Endothelial cell of umbilical vein (primary cell): ENCODE data around the gene RPL39. TPM values are rescaled to one million over a fixed set of nuclear protein-coding genes. Genes with fewer than 3 reads are reported as not detected.

Experiments used
- BruUV-seq: library from RNA; stranded (reverse); fragments of 400-500 nt; replicated peaks from 2 replicates; lab custom pipeline; 2021; lab: Mats Ljungman, UMichigan
- CTCF ChIA-PET: fragments of 300-600, 350-600 bp; sonication (Branson Sonifier 250); formaldehyde crosslinking; loops from one replicate; lab custom pipeline; 2021; ENCODE audit warnings: antibody characterized with exemption, inconsistent platforms; lab: Charles Lee
- POLR2A ChIA-PET: fragments of 300-600, 350-600 bp; sonication (Branson Sonifier 250); formaldehyde crosslinking; loops from one replicate; lab custom pipeline; 2021; ENCODE audit warnings: antibody characterized with exemption, inconsistent platforms; lab: Charles Lee
- DNase-seq: peaks from one replicate; pipeline ENCODE4 v3.0.0-alpha.2; 2011; ENCODE audit warnings: low read depth, low spot score
- FAIRE-seq: peaks from 2 replicates; lab custom pipeline; 2011; peaks lifted over from hg19 to GRCh38; lab: Jason Lieb, UNC
- H2AFZ ChIP-seq: 2 replicates; pipeline ENCODE4 v1.6.0; 2012; ENCODE audit warnings: low read depth, low read length, control low read depth, inconsistent platforms
- H3K27ac ChIP-seq: 2 replicates; pipeline ENCODE4 v1.5.1; 2011; ENCODE audit warnings: low read depth, mild to moderate bottlenecking, control low read depth, low read length, moderate library complexity; ENCODE audit not compliant: insufficient read depth
- H3K27me3 ChIP-seq, 2 experiments: 2 replicates each; pipeline versions ENCODE4 v1.6.0 to v1.6.1; 2011; ENCODE audit warnings: low read length in 2 of 2, mixed read lengths in 1 of 2; ENCODE audit not compliant: control insufficient read depth in 2 of 2, insufficient read depth in 2 of 2
- H3K36me3 ChIP-seq, 2 experiments: 2 replicates in 1 of 2; 3 replicates in 1 of 2; pipeline ENCODE4 v1.5.1; 2011; ENCODE audit warnings: low read length in 2 of 2, mild to moderate bottlenecking in 1 of 2, moderate library complexity in 1 of 2; ENCODE audit not compliant: control insufficient read depth in 2 of 2, insufficient read depth in 2 of 2; ENCODE audit errors: extremely low read depth in 1 of 2
- H3K4me1 ChIP-seq: 3 replicates; pipeline ENCODE4 v1.5.1; 2011; ENCODE audit warnings: mild to moderate bottlenecking, low read length; ENCODE audit not compliant: control insufficient read depth, insufficient read depth; ENCODE audit errors: extremely low read depth
- H3K4me2 ChIP-seq: 2 replicates; pipeline ENCODE4 v1.6.1; 2011; ENCODE audit warnings: low read length, control low read depth, mixed read lengths; ENCODE audit not compliant: insufficient read depth
- H3K4me3 ChIP-seq, 3 experiments: fragments of 200-600 bp in 1 of 3; sonication (generic), shearing (Covaris generic) in 1 of 3; replicated peaks in 1 of 3; 2 replicates each; pipeline ENCODE4 v1.5.1; 2011 to 2016; ENCODE audit warnings: control low read depth in 3 of 3, low read length in 3 of 3, mild to moderate bottlenecking in 2 of 3, inconsistent platforms in 1 of 3, low read depth in 1 of 3, moderate library complexity in 1 of 3; ENCODE audit not compliant: insufficient read depth in 1 of 3
- H3K79me2 ChIP-seq: 2 replicates; pipeline ENCODE4 v1.6.0; 2012; ENCODE audit warnings: low read length, inconsistent platforms; ENCODE audit not compliant: control insufficient read depth, insufficient read depth
- H3K9ac ChIP-seq: replicated peaks from 2 replicates; pipeline ENCODE3; 2011; ENCODE audit warnings: low read length, control low read depth; ENCODE audit not compliant: insufficient read depth; ENCODE audit errors: extremely low read depth
- H3K9me1 ChIP-seq: replicated peaks from 3 replicates; pipeline ENCODE4 v1.6.0; 2011; ENCODE audit warnings: mild to moderate bottlenecking, low read length; ENCODE audit not compliant: control insufficient read depth, insufficient read depth; ENCODE audit errors: extremely low read depth
- H3K9me3 ChIP-seq: replicated peaks from 2 replicates; pipeline ENCODE4 v1.5.1; 2012; ENCODE audit warnings: low read length, inconsistent platforms; ENCODE audit not compliant: control insufficient read depth, insufficient read depth
- H4K20me1 ChIP-seq: replicated peaks from 2 replicates; pipeline ENCODE3; 2011; ENCODE audit warnings: mild to moderate bottlenecking, low read length; ENCODE audit not compliant: control insufficient read depth, insufficient read depth; ENCODE audit errors: extremely low read depth
- EZH2 ChIP-seq: IDR thresholded peaks from 2 replicates; pipeline ENCODE4 v1.6.1; 2012; ENCODE audit warnings: borderline replicate concordance, low read depth, mild to moderate bottlenecking, moderate library complexity, low read length, inconsistent platforms; ENCODE audit not compliant: severe bottlenecking
- GATA2 ChIP-seq: IDR thresholded peaks from 2 replicates; pipeline ENCODE4 v1.7.0; 2011; ENCODE audit warnings: low read depth, mild to moderate bottlenecking, moderate library complexity, mixed read lengths, low read length; ENCODE audit not compliant: insufficient read length, insufficient read depth
- JUN ChIP-seq: IDR thresholded peaks from 2 replicates; pipeline ENCODE4 v1.6.1; 2011; ENCODE audit warnings: borderline replicate concordance, low read depth; ENCODE audit not compliant: insufficient read length, insufficient read depth
- MYC ChIP-seq: IDR thresholded peaks from one replicate; pipeline ENCODE4 v1.6.1; 2011; ENCODE audit warnings: mild to moderate bottlenecking, low read depth, low read length
- POLR2A ChIP-seq: IDR thresholded peaks from 2 replicates; pipeline ENCODE4 v1.6.1; 2012; ENCODE audit warnings: low read depth, mild to moderate bottlenecking, control low read depth, low read length
- POLR2AphosphoS5 ChIP-seq: IDR thresholded peaks from 2 replicates; pipeline ENCODE4 v1.6.1; 2012; ENCODE audit warnings: low read depth, mild to moderate bottlenecking, control low read depth, low read length, moderate library complexity; ENCODE audit not compliant: insufficient read depth
- dilution Hi-C: fragments of 300-500 bp; cut with MboI; formaldehyde crosslinking; loops from one replicate; pipeline ENCODE4 v1.15.0; 2019; ENCODE audit warnings: low sequenced_read_pairs; ENCODE audit not compliant: extremely low pct_ligation_motif_present
- intact Hi-C: fragments of 100-400 bp; cut with micrococcal nuclease; formaldehyde crosslinking; loops from one replicate; pipeline ENCODE4 v1.10.0; 2022
- polyA plus RNA-seq, 4 experiments: library from polyadenylated mRNA; depleted of rRNA in 3 of 4; stranded (reverse) in 3 of 4; unstranded in 1 of 4; fragments of >200 nt; gene quantifications; 2 replicates each; pipeline versions ENCODE4 v1.2.1 to v1.2.3, GENCODE V29; 2011 to 2012; ENCODE audit warnings: missing spikeins in 1 of 4
- total RNA-seq: library from RNA; stranded (reverse); gene quantifications from 2 replicates; pipeline ENCODE4 v1.2.3, GENCODE V29; 2021
- TF ChIP-seq, protein P1 (sequence below), 2 donors: IDR thresholded peaks; 1 replicate in 1 of 2; 2 replicates in 1 of 2; pipeline ENCODE4 v1.5.1; 2011; ENCODE audit warnings: low read length in 2 of 2, mild to moderate bottlenecking in 2 of 2, moderate library complexity in 2 of 2, control low read depth in 1 of 2, inconsistent platforms in 1 of 2, low read depth in 1 of 2; ENCODE audit not compliant: insufficient read depth in 1 of 2; ENCODE audit errors: extremely low read depth in 1 of 2

Gene RPL39
- total and polyA plus RNA-seq, 2 donors (not counting 3 experiments of a cell fraction or from before 2014, with no cell fraction given) = 1,305 to 1,516 TPM

- Histone ChIP-seq H3K27ac (no peak overlapping the region), H3K27me3 (peaks cover 0 to 10% of the 10 kb centered on the region in 2 experiments), H2AFZ (no peak overlapping the region), H4K20me1 (no peaks in the 10 kb centered on the region), H3K4me2 (no peak overlapping the region), H3K36me3 (no peaks in the 10 kb centered on the region), H3K4me3 (no peak overlapping the region), H3K9ac (no peak overlapping the region), H3K9me1 (no peaks in the 10 kb centered on the region), H3K9me3 (no peaks in the 10 kb centered on the region), H3K4me1 (peaks cover 3% of the 10 kb centered on the region), H3K79me2 (no peaks in the 10 kb centered on the region)
- FAIRE-seq (peak; percentile 12), DNase-seq (no peak)
- CTCF ChIA-PET = interaction anchor here (0.8 to 1.6 kb wide), 4 partner anchors 9 to 149 kb away, joined by 3 to 7 read pairs (median 4); no protein-coding TSS in a partner anchor
- POLR2A ChIA-PET = no interaction called here
- TF ChIP-seq EZH2 (peak; percentile 81), JUN (no peak)
- intact Hi-C loops = no loop called here
- dilution Hi-C loops = no loop called here
- BruUV-seq = no TSS peak
These were observed 32.1 kb downstream of the RPL39 start for GRCh38 chrX:119759248-119759766.

DNA sequence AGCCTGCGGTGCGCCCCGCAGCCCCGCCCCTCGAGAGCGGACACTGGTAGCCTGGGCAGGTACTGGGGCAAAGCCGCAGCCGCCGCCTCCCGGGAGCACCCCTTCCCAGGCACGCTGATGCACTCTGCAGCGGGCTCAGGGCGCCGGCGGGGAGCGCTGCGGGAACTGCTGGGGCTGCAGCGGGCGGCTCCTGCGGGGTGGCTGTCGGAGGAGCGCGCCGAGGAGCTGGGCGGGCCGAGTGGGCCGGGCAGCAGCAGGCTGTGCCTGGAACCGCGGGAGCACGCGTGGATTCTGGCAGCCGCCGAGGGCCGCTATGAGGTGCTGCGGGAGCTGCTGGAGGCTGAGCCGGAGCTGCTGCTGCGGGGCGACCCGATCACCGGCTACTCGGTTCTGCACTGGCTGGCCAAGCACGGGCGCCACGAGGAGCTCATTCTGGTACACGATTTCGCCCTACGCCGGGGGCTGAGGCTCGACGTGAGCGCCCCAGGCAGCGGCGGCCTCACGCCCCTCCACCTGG lies 32.6 kb downstream of the RPL39 start:
- no peaks in the 10 kb centered on the region for H3K79me2 ChIP-seq
- no peaks in the 10 kb centered on the region for H3K9me1 ChIP-seq
- ChIA-PET CTCF (interaction anchor here (0.6 to 1.7 kb wide), 7 partner anchors 10 to 276 kb away, joined by 3 to 7 read pairs (median 4); no protein-coding TSS in a partner anchor), POLR2A (no interaction called here)
- H4K20me1 ChIP-seq = no peaks in the 10 kb centered on the region
- no peaks in the 10 kb centered on the region for H3K9me3 ChIP-seq
- no peak for TF ChIP-seq EZH2
- no peak for TF ChIP-seq GATA2
- TF ChIP-seq POLR2A = no peak
- TF ChIP-seq POLR2AphosphoS5 = no peak
- TF ChIP-seq MYC = no peak
- TF ChIP-seq, protein P1, sequence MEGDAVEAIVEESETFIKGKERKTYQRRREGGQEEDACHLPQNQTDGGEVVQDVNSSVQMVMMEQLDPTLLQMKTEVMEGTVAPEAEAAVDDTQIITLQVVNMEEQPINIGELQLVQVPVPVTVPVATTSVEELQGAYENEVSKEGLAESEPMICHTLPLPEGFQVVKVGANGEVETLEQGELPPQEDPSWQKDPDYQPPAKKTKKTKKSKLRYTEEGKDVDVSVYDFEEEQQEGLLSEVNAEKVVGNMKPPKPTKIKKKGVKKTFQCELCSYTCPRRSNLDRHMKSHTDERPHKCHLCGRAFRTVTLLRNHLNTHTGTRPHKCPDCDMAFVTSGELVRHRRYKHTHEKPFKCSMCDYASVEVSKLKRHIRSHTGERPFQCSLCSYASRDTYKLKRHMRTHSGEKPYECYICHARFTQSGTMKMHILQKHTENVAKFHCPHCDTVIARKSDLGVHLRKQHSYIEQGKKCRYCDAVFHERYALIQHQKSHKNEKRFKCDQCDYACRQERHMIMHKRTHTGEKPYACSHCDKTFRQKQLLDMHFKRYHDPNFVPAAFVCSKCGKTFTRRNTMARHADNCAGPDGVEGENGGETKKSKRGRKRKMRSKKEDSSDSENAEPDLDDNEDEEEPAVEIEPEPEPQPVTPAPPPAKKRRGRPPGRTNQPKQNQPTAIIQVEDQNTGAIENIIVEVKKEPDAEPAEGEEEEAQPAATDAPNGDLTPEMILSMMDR (IDR thresholded peaks at IDR 0.05; ENCODE audit: extremely low read depth in 1 of 2, insufficient read depth in 1 of 2, low read depth in 1 of 2, low read length in 2 of 2) = no peak
- no peaks in the 10 kb centered on the region for H3K36me3 ChIP-seq
- no peak overlapping the region for H3K4me2 ChIP-seq
- H3K9ac ChIP-seq = no peak overlapping the region
- peak; percentile 68 for FAIRE-seq
- dilution Hi-C loops (no loop called here), intact Hi-C loops (no loop called here)
- peaks cover 0 to 10% of the 10 kb centered on the region in 2 experiments for H3K27me3 ChIP-seq
- H3K4me1 ChIP-seq = peaks cover 3% of the 10 kb centered on the region
- peak overlapping the region in 1 of 3 experiments; percentile 36 for H3K4me3 ChIP-seq
- no peak overlapping the region for H3K27ac ChIP-seq
- peak; percentile 3 for DNase-seq
- no TSS peak for BruUV-seq
- H2AFZ ChIP-seq = no peak overlapping the region
